22Rv1 (cell line): ENCODE data around the gene UBE4B.

ENCODE experiments used
- H3K27ac ChIP-seq: fragments of 450-650 bp; 2 replicates; pipeline ENCODE4 v1.5.1; 2017
- CTCF ChIP-seq: fragments of 450-650 bp; IDR thresholded peaks from 2 replicates; pipeline ENCODE4 v1.5.1; 2017; ENCODE audit warnings: mild to moderate bottlenecking
- ZFX ChIP-seq: fragments of 450-650 bp; IDR thresholded peaks from 2 replicates; pipeline ENCODE4 v1.6.1; 2017; ENCODE audit warnings: antibody characterized with exemption, borderline replicate concordance

The UBE4B gene

GRCh38 chr1:10057343-10057742 lies 24.6 kb downstream of the UBE4B start:
- TF ChIP-seq ZFX (no peak), CTCF (no peak)
- no peak overlapping the region for H3K27ac ChIP-seq

- H3K27ac ChIP-seq, result no peak overlapping the region
- TF ChIP-seq CTCF, result no peak
- TF ChIP-seq ZFX, result no peak
These were observed 25.0 kb downstream of the UBE4B start for GRCh38 chr1:10057796-10058195.

GRCh38 chr1:10059342-10059718 lies 26.6 kb downstream of the UBE4B start:
- no peak for TF ChIP-seq CTCF
- no peak for TF ChIP-seq ZFX
- H3K27ac ChIP-seq, result no peak overlapping the region

GRCh38 chr1:10060311-10061100 lies 27.7 kb downstream of the UBE4B start:
- no peak overlapping the region for H3K27ac ChIP-seq
- TF ChIP-seq CTCF (no peak), ZFX (no peak)

- H3K27ac ChIP-seq, result no peak overlapping the region
- TF ChIP-seq ZFX (no peak), CTCF (no peak)
These were observed 28.5 kb downstream of the UBE4B start for GRCh38 chr1:10061276-10061675.

- TF ChIP-seq CTCF (no peak), ZFX (no peak)
- H3K27ac ChIP-seq, result no peak overlapping the region
These were observed 31.1 kb downstream of the UBE4B start for GRCh38 chr1:10063878-10064277.
